Right cardiac atrium (tissue), 5 donors: Measurements from ENCODE around the gene KLC4. TPM values are rescaled to one million over a fixed set of nuclear protein-coding genes. Genes with fewer than 3 reads are reported as not detected.
A peak's percentile ranks its signal among the peaks of the same experiment; 100 is the strongest.

Source experiments
- ATAC-seq, 2 donors: fragments of 200-7000 bp; cut with Tn5 transposase; one replicate each; pipeline versions ENCODE4 v1.8.0 to v1.9.1; 2020; ENCODE audit warnings: moderate library complexity in 2 of 2, mild to moderate bottlenecking in 1 of 2
- DNase-seq, 3 donors: peaks; one replicate each; pipeline ENCODE4 v3.0.0-alpha.2; 2020
- H3K27ac ChIP-seq: one replicate; pipeline ENCODE4 v1.5.1; 2013; ENCODE audit warnings: mild to moderate bottlenecking, low read length, control low read depth, moderate library complexity
- H3K27me3 ChIP-seq: one replicate; pipeline ENCODE4 v1.6.1; 2013; ENCODE audit not compliant: control insufficient read depth, insufficient read depth
- H3K4me1 ChIP-seq: one replicate; pipeline ENCODE4 v1.6.1; 2013; ENCODE audit warnings: low read length; ENCODE audit not compliant: control insufficient read depth, insufficient read depth
- H3K4me3 ChIP-seq: one replicate; pipeline ENCODE4 v1.5.1; 2013; ENCODE audit warnings: low read length, control low read depth
- H3K9me3 ChIP-seq: one replicate; pipeline ENCODE4 v1.6.1; 2013; ENCODE audit warnings: low read length; ENCODE audit not compliant: control insufficient read depth
- WGBS: extraction: QIAGEN DNeasy Blood & Tissue Kit; methylation state at CpG from one replicate; pipeline ENCODE4 v1.1.7; 2013; 5-methylcytosine and 5-hydroxymethylcytosine counted together
- intact Hi-C, 4 donors: fragments of 100-400 bp; cut with DNase I; formaldehyde crosslinking; loops; one replicate each; pipeline versions ENCODE4 v1.11.0 to v1.14.0; 2022 to 2023
- polyA plus RNA-seq: library from polyadenylated mRNA; stranded (reverse); fragments of 200-250 nt; gene quantifications from one replicate; pipeline ENCODE4 v1.2.3, GENCODE V29; 2013
- total RNA-seq, 4 donors: library from RNA; stranded (reverse); fragmentation: NEBNext Ultra II Directional; extraction: Animal tissue kit (Norgen Biotek cat#: 25700); gene quantifications; one replicate each; pipeline ENCODE4 v1.2.1, GENCODE V29; 2021
- donor health status: healthy with polysubstance abuse.
- donor health status: DM: no; HTN: yes; CAD: no.
- donor health status: DM: no; HTN: no; CAD: no.
- donor health status: DM: no; HTN: yes; CAD: no; lungs with severe emphysema.
- donor health status: DM: yes; HTN: yes; CAD: no.

Gene KLC4
- total and polyA plus RNA-seq, 5 donors, result 32.4 to 51.2 (median 39.7) TPM

DNA sequence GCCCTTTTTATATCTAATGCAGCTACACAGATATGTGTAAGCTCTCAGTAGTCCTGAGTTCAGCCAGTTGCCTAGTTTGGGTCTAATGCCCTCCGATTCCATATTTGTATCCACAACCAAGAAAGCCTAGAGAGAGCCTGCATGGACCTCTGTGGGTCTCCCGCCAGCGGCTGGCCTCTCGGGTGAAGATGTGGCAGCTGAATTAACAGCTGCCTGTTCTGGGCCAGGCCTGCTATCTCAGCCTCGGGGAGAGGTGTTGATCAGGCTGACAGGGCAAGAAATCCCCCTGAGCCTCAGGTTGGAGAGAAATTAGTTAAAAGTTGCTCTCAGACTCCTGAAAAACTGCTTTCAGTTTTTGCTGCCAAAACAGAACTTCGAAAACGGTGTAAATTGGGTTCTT lies 36.5 kb downstream of the KLC4 start:
- intact Hi-C loops, result no loop called here
- H3K27ac ChIP-seq, result no peak overlapping the region
- H3K4me3 ChIP-seq, result no peak overlapping the region
- 59% methylated on average over 7 of the region's 7 CpGs for WGBS
- DNase-seq (no peak), ATAC-seq (no peak)
- H3K4me1 ChIP-seq, result peaks cover 3% of the 10 kb centered on the region
- no peaks in the 10 kb centered on the region for H3K27me3 ChIP-seq
- no peaks in the 10 kb centered on the region for H3K9me3 ChIP-seq

DNA sequence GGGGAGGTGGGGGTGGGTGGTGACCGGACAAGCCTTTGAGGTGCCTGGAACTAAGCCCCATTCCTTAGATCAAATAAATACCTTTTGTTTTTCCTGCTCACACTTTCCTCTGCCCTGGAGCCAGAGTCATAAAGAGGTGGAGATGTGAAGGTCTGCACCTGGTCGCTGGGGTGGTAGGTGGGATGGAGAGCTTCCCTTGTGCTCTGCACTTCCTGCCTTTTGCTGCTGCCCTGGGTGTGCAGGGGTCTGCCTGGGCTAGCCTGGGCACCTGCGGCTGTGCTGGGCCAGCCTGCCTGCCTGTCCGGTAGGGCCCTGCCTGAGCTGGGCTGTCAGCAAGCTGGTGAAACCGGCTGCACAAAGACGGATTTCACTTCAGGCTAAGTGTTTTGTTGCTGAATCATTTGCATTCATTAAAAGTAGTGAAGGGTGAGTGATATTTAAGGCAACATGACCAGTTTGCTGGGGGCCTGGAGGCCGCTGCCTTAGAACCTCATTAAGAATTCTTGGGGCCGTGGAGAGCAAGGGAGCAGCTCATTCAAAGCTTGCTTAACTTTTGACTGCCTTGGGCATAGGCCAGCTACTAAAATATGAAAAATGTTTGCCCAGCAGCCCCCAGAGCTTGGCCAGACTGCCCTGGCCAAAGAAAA lies 37.1 kb downstream of the KLC4 start:
- H3K27ac ChIP-seq, result no peak overlapping the region
- no peaks in the 10 kb centered on the region for H3K27me3 ChIP-seq
- no peak overlapping the region for H3K4me3 ChIP-seq
- no peaks in the 10 kb centered on the region for H3K9me3 ChIP-seq
- DNase-seq, result no peak
- peaks cover 3% of the 10 kb centered on the region for H3K4me1 ChIP-seq
- ATAC-seq, result peak; percentile 50 to 74
- WGBS, result 49% methylated on average over 8 of the region's 8 CpGs
- intact Hi-C loops, result no loop called here

DNA sequence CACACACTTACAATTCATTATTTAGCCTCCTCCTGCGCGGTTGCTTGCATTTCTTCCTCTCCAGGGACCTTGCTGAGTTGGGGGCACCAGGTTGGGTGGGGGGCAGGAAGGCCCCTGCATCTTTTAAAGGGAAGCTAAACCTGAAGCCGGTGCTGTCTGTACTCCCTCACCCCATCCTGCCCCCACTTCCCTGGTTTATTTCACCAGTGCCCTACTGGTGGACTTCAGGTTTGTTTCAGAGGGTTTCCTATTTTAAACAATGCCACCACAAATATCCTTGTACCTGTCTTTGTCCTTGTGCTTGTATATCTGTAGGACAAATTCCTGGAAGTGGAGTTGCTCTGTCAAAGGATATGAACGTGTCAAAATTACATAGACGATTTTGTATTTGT lies 37.7 kb downstream of the KLC4 start:
- H3K27ac ChIP-seq, result no peak overlapping the region
- no peak for DNase-seq
- WGBS, result 29% methylated on average over 5 of the region's 5 CpGs
- intact Hi-C loops, result no loop called here
- H3K4me1 ChIP-seq, result peaks cover 3% of the 10 kb centered on the region
- no peak overlapping the region for H3K4me3 ChIP-seq
- no peaks in the 10 kb centered on the region for H3K9me3 ChIP-seq
- H3K27me3 ChIP-seq, result no peaks in the 10 kb centered on the region
- ATAC-seq, result no peak

DNA sequence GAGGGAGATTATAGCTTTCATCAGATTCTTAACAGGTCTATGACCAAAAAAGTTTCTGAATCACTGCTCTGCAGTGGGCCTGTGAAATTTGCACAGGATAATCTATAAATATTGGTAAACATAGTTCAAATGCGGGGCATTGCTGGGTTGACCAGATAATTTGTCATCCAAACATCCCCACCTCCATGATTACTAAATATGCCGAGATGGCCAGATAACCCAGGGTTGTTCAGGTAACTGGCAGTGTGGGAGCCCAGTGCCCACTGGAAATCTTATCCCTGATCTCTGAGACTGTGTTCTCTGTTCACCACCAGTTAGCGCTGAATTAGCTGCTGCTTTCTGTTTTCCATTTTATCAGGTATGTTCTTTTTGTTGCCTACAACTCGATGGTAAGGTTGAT lies 38.1 kb downstream of the KLC4 start:
- intact Hi-C loops, result no loop called here
- H3K27ac ChIP-seq, result no peak overlapping the region
- WGBS, result 90% methylated on average over 4 of the region's 4 CpGs

DNA sequence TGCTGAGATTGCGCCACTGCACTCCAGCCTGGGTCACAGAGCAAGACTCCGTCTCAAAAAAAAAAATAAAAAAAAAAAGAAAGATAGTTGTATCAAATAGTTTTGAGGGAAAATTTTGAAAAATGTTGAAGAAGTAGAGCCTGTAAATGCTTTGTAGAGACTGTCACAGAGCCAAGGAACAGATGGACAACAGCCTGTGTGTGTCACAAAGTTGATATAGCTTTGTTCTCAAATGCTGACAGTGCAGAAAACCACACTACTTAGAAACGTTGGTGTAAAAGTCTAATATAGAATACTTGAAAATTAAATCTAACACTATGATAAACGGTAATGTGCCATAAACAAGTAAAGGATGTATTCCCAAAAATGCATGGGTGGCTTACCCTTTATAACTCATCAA lies 42.1 kb downstream of the KLC4 start:
- intact Hi-C loops, result no loop called here
- Histone ChIP-seq H3K27me3 (no peaks in the 10 kb centered on the region), H3K4me1 (peaks cover 3% of the 10 kb centered on the region), H3K9me3 (no peaks in the 10 kb centered on the region), H3K4me3 (no peak overlapping the region), H3K27ac (no peak overlapping the region)
- DNase-seq, result no peak
- 58% methylated on average over 4 of the region's 4 CpGs for WGBS
- ATAC-seq, result no peak

More for the DNA sequence above, 38.1 kb downstream of the KLC4 start:
- H3K9me3 ChIP-seq, result no peaks in the 10 kb centered on the region
- DNase-seq (no peak), ATAC-seq (no peak)
- H3K27me3 ChIP-seq, result no peaks in the 10 kb centered on the region
- peaks cover 3% of the 10 kb centered on the region for H3K4me1 ChIP-seq
- H3K4me3 ChIP-seq, result no peak overlapping the region

DNA sequence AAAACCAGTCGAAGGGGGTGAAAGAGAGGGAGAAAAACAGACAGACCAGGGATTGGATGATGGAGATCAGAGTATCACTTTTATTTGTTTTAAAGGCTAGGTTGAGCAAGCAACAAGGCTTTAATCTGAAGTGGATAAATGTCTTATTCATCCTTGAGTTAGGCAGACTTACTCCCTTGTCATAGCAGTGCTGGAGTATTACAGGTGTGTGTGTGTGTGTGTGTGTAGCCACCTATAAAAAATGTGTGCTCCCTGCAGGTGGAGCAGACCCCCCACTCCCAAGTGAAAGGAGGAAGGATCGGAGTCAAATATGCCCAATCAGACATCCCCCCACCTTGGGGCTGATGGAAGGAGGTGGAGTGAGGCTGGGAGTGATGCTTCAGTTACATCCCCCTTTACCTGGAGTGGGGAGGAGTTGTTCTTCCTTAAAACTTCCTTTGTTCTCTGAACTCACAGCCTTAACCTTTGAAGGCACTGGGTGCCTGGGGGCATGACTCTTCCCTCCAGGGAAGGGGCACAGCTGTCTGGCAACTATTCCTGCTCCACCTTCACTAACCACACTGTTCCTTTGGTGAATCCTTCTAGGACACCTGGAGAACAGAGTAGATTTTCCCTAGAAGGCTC lies 43.9 kb downstream of the KLC4 start:
- WGBS, result 92% methylated on average over 2 of the region's 2 CpGs
- Histone ChIP-seq H3K27ac (no peak overlapping the region), H3K4me1 (no peaks in the 10 kb centered on the region), H3K4me3 (no peak overlapping the region), H3K27me3 (no peaks in the 10 kb centered on the region), H3K9me3 (no peaks in the 10 kb centered on the region)
- DNase-seq (no peak), ATAC-seq (no peak)
- intact Hi-C loops, result no loop called here

DNA sequence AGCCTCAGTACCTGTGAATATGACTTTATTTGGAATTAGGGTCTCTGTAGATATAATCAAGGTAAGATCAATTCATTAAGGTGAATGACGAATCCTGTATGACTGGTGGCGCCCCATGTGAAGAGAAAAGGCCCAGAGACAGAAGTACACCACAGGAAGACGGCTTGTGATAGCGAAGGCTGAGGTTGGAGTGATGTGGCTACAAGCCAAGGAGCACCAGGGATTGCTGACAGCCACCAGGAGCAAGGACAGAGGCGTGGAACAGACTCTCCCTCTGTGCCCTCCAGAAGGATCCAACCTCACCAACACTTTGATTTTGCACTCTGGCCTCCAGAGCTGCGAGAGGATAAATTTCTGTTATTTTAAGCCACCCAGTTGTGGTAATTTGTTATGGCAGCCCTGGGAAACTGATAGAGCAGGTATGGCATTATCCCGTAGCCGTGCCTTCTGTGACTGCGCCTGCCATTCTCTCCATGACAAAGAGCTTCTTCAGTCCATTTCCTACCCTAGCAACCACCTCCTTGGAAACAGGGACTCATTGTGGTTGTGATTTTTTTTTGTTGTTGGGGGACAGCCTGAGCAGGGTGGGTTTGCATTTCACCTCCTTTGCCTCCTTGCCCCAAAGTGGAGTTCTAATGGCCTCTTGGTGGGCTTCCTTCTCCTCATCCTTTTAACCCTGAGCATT lies 46.2 kb downstream of the KLC4 start:
- no peak overlapping the region for H3K4me3 ChIP-seq
- no peak overlapping the region for H3K27ac ChIP-seq
- WGBS, result 82% methylated on average over 9 of the region's 9 CpGs
- no peaks in the 10 kb centered on the region for H3K27me3 ChIP-seq
- DNase-seq (no peak), ATAC-seq (no peak)
- H3K9me3 ChIP-seq, result no peaks in the 10 kb centered on the region
- H3K4me1 ChIP-seq, result no peaks in the 10 kb centered on the region
- intact Hi-C loops, result no loop called here

DNA sequence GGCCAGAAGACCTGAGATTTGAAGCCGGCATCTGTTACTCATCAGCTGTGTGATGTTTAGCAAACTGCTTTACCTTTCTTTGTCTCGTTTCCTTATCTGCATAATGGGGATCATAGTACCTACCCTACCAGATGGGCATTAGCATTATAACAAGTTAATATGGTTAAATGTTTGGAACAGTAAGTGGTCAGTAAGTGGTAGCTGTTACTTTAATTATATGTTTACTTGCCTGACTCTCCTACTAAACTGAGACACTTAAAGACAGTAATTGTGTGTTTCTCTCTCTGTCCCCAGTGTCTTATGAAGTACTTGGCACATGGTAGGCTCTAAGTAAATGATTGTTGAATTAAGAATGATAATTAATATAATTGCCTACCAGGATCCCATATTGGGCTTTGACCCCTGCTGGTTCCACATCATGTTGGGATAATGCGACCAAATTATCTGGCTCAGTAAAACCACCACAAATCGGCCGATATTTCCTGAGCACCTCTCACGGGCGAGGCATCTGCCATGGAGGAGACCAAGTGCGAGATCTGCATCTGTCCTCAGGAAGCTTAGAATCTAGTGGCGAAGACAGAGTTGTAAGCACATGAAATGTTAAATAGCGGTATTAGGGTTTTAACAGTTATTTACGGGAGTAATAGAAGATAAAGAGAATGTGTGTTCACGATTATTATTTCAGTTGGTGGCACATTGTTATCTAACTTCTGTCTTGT lies 48.1 kb downstream of the KLC4 start:
- H3K27ac ChIP-seq, result no peak overlapping the region
- DNase-seq (no peak), ATAC-seq (no peak)
- intact Hi-C loops, result no loop called here
- no peak overlapping the region for H3K4me3 ChIP-seq
- H3K27me3 ChIP-seq, result no peaks in the 10 kb centered on the region
- H3K4me1 ChIP-seq, result no peaks in the 10 kb centered on the region
- WGBS, result 93% methylated on average over 12 of the region's 12 CpGs
- H3K9me3 ChIP-seq, result no peaks in the 10 kb centered on the region

DNA sequence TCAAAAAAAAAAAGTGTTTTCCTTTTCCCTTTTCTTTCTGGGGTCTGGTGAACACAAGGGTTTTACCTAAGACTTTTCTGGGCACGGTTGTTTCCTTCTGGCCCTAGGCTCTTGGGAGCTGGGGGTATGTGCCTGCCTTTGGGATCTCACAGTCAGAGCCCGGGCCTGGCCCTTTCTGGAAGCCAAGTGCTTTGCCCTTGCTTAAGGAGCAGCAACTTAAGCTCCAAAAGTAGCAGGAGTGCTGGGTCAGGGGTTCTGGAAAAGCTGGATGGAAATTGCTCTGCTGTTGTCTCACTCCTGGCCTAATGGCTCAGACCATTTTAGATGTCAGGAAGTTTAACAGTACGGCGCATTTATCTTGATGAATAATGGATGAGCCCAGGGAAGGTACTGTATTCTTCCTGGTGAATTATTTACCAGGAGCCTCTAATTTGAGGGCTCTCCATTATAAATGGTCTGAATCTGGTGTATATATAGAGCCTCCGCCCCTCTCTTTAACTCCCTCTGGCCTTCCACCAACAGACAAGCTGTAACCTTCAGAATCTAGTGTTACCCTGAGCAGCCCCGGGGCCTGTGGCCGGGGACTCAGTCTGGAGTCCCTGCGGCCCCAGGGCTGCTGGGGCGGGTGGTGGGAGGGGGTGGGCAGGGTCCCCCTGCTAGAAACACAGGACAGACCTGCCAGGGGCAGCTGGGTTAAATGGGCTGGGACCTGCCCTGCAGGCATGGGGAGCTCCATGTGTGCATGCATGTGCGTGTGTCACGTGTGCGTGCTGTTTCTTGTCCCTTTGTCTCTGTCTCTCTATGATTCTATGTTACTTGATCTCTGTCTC lies 54.2 kb downstream of the KLC4 start:
- peak; percentile 25 to 28 for ATAC-seq
- Histone ChIP-seq H3K27ac (no peak overlapping the region), H3K9me3 (no peaks in the 10 kb centered on the region), H3K4me3 (no peak overlapping the region), H3K4me1 (no peaks in the 10 kb centered on the region), H3K27me3 (no peaks in the 10 kb centered on the region)
- DNase-seq, result no peak
- intact Hi-C loops, result no loop called here
- WGBS, result 66% methylated on average over 12 of the region's 12 CpGs

DNA sequence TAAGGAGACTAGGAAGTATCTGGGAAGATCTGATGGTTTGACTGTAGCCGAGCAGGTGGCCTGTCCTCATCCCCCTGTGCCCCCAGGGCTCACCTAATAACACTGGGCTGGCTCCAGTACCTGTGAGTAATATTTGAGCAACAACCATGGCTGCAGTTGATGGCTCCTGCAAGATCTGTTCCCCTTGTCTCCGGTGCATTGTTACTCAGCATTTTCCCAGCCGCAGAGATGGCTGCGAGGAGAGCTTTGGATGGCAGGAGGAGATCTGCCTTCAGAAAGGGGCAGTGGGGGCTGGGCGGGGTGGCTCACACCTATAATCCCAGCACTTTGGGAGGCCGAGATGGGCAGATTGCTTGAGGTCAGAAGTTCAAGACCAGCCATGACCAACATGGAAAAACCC lies 55.9 kb downstream of the KLC4 start:
- Histone ChIP-seq H3K9me3 (no peaks in the 10 kb centered on the region), H3K27me3 (no peaks in the 10 kb centered on the region), H3K4me3 (no peak overlapping the region), H3K27ac (no peak overlapping the region), H3K4me1 (peaks cover 4% of the 10 kb centered on the region)
- intact Hi-C loops, result no loop called here
- DNase-seq, result no peak
- 91% methylated on average over 6 of the region's 6 CpGs for WGBS
- ATAC-seq, result no peak
